ENCODE results near the gene PDS5A.
"Not testable (repeated sequence)": the region's sequence is repeated elsewhere in the genome, so short reads cannot be mapped to it uniquely, and the experiment has no call there.

Gene PDS5A

GRCh38 chr4:39947963-39948362 lies 29.7 kb downstream of the PDS5A start:
- peak overlapping the region; percentile 25; the same call in 1 of the 2 replicates for H3K27ac ChIP-seq
- TF ChIP-seq ZFX (IDR thresholded peaks at IDR 0.05; ENCODE audit: borderline replicate concordance): no peak
- TF ChIP-seq CTCF (IDR thresholded peaks at IDR 0.05): no peak

- TF ChIP-seq ZFX (IDR thresholded peaks at IDR 0.05; ENCODE audit: borderline replicate concordance): no peak
- peak overlapping the region; percentile 25; the same call in 1 of the 2 replicates for H3K27ac ChIP-seq
Observed at GRCh38 chr4:39947417-39947816, 30.3 kb downstream of the PDS5A start.

- not testable (repeated sequence) for H3K27ac ChIP-seq
Observed at GRCh38 chr4:39944245-39944644, 33.5 kb downstream of the PDS5A start.

GRCh38 chr4:39942507-39942906 lies 35.2 kb downstream of the PDS5A start:
- no peak overlapping the region for H3K27ac ChIP-seq
- no peak for TF ChIP-seq ZFX (IDR thresholded peaks at IDR 0.05; ENCODE audit: borderline replicate concordance)
- no peak for TF ChIP-seq CTCF (IDR thresholded peaks at IDR 0.05)

GRCh38 chr4:39941682-39942217 lies 36.0 kb downstream of the PDS5A start:
- no peak for TF ChIP-seq CTCF (IDR thresholded peaks at IDR 0.05)
- no peak for TF ChIP-seq ZFX (IDR thresholded peaks at IDR 0.05; ENCODE audit: borderline replicate concordance)
- no peak overlapping the region for H3K27ac ChIP-seq

GRCh38 chr4:39937683-39938268 lies 39.9 kb downstream of the PDS5A start:
- TF ChIP-seq ZFX (IDR thresholded peaks at IDR 0.05; ENCODE audit: borderline replicate concordance) (no peak), CTCF (IDR thresholded peaks at IDR 0.05) (no peak)
- no peak overlapping the region for H3K27ac ChIP-seq

- H3K27ac ChIP-seq: no peak overlapping the region
- TF ChIP-seq CTCF (IDR thresholded peaks at IDR 0.05): no peak
- no peak for TF ChIP-seq ZFX (IDR thresholded peaks at IDR 0.05; ENCODE audit: borderline replicate concordance)
Observed at GRCh38 chr4:39936565-39937418, 40.9 kb downstream of the PDS5A start.
